Limb (tissue), 2 donors: Measurements from ENCODE around the gene GLTP.
A peak's percentile ranks its signal among the peaks of the same experiment; 100 is the strongest.
"Not testable (repeated sequence)": the region's sequence is repeated elsewhere in the genome, so short reads cannot be mapped to it uniquely, and the experiment has no call there.

ENCODE experiments used
- DNase-seq, 2 donors: peaks; one replicate each; pipeline ENCODE4 v3.0.0-alpha.2; 2016; ENCODE audit errors: extremely low spot score in 2 of 2

The GLTP gene

GRCh38 chr12:109902891-109903418, 22.6 kb upstream of the GLTP start:
- DNase-seq: no peak

- no peak for DNase-seq
These were observed 20.6 kb upstream of the GLTP start for GRCh38 chr12:109900752-109901580.

- DNase-seq: peak; percentile 89
These were observed 19.7 kb upstream of the GLTP start, which contains the start of gene TCHP for GRCh38 chr12:109899783-109900751. Gene TCHP (plus strand): TSS chr12:109900274. CDS start chr12:109903027, 2,753 bp downstream.

GRCh38 chr12:109899345-109899744, 19.0 kb upstream of the GLTP start:
- DNase-seq: not testable (repeated sequence)

- no peak for DNase-seq
These were observed 16.7 kb upstream of the GLTP start for GRCh38 chr12:109897029-109897428.

- DNase-seq: no peak
These were observed 15.8 kb upstream of the GLTP start for GRCh38 chr12:109896188-109896587.

- DNase-seq: no peak
These were observed 14.6 kb upstream of the GLTP start for GRCh38 chr12:109894939-109895338.

- DNase-seq: no peak
These were observed 13.1 kb upstream of the GLTP start for GRCh38 chr12:109893261-109893995.

- no peak for DNase-seq
These were observed 12.4 kb upstream of the GLTP start for GRCh38 chr12:109892748-109893147.

GRCh38 chr12:109892165-109892715, 11.9 kb upstream of the GLTP start:
- DNase-seq: no peak

GRCh38 chr12:109891731-109892130, 11.4 kb upstream of the GLTP start:
- DNase-seq: not testable (repeated sequence)

- no peak for DNase-seq
These were observed 10.4 kb upstream of the GLTP start for GRCh38 chr12:109890620-109891170.

- no peak for DNase-seq
These were observed 8.1 kb upstream of the GLTP start for GRCh38 chr12:109888179-109889020.

- DNase-seq: no peak
These were observed 5.3 kb upstream of the GLTP start for GRCh38 chr12:109885616-109886015.

- DNase-seq: no peak
These were observed 3.1 kb upstream of the GLTP start for GRCh38 chr12:109883461-109883860.

- DNase-seq: no peak
These were observed 1.4 kb upstream of the GLTP start for GRCh38 chr12:109881752-109882151.

- DNase-seq: no peak
These were observed 597 bp upstream of the GLTP start for GRCh38 chr12:109880938-109881337.

GRCh38 chr12:109879351-109880042, 844 bp downstream of the GLTP start:
- DNase-seq: peak in 1 of 2 donors; percentile 47

- no peak for DNase-seq
These were observed 1.6 kb downstream of the GLTP start for GRCh38 chr12:109878749-109879148.
